GM18907 (cell line): ENCODE measurements around the gene FILIP1.
"Not testable (repeated sequence)": the region's sequence is repeated elsewhere in the genome, so short reads cannot be mapped to it uniquely, and the experiment has no call there.

Experiments used
- ATAC-seq: cut with Tn5 transposase; IDR thresholded peaks from one replicate; pipeline ENCODE4 v1.9.1; 2021; ENCODE audit warnings: mild to moderate bottlenecking, moderate library complexity; ENCODE audit not compliant: unreplicated experiment

Gene FILIP1

DNA sequence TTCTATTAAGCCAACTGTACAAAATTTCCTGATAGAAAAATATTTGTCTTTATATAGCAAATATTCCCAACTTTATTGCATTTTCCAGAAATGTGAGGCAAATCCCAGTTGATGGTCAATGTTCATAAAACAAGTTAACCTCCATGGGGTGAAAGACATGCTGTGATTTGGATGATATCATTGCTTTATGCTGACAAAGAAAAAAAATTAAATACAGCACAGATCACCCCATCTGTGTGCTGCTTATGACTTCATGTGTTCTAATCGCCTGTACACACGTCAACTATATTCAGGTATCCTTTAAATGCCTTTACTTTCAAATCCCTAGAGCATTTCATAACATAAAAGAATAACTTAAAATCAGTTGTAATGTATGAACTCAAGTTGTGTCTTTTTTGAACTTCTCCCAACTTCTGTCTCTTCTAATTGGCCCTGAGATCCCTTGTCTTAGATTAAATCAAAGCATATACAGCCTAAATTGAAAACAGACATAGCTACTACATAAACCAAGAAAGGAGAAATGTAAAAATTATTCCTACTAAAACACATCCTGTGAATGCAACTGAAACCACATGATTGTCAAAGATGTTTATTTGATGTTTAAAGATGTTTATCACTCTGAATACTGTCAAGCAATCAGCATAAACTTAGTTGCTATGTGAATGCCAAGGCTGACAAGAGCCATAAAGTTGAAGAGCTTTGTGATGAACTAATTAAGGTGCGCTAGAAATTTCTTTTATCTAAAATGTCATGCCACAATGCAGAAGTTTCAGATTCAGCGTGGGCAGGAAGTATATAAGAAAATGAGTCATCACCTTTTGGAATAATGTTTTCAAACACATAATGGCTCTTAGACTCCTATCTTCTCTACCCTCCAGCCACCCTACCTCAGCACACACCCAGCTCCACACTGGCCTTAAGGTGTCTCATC lies 68.7 kb downstream of the FILIP1 start:
- no peak for ATAC-seq

DNA sequence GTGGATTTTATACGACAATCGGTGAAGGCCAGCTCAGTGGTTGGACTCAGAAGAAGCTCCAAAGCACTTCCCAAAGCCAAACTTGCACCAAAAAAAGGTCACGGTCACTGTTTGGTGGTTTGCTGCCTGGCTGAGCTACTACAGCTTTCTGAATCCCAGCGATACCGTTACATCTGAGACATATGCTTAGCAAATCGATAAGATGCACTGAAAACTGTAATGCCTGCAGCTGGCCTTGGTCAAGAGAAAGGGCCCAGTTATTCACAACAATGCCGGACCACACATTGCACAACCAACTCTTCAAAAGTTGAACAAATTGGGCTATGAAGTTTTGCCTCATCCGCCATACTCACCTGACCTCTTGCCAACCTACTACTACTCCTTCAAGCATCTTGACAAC lies 70.2 kb downstream of the FILIP1 start:
- no peak for ATAC-seq

DNA sequence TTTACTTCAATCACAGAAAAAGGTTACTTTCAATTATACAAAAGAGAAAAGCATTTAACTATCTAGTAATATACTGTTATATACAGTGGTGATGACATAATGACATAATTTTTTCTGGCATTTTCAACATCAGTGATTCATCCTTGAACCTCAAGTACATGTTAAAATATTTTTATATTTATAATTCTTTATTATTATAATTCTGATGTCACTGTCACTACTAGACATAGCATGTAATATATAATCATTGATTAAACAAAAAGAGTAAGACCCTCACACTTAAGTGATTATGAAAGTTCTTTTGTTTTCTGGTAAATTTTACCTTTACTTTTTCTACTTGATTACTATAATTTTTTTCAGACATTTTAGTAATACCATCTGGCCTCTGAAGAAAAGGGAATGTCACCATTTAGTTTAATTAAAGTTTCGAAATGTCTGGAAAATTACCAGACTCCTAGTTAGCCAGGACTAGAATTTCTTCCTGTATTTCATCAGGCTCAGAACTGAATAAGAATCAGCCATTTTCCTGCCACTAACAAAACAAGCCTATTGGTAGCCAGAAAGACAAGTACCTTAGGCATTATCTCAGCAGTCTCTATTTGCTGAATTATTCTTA lies 71.5 kb downstream of the FILIP1 start:
- no peak for ATAC-seq

DNA sequence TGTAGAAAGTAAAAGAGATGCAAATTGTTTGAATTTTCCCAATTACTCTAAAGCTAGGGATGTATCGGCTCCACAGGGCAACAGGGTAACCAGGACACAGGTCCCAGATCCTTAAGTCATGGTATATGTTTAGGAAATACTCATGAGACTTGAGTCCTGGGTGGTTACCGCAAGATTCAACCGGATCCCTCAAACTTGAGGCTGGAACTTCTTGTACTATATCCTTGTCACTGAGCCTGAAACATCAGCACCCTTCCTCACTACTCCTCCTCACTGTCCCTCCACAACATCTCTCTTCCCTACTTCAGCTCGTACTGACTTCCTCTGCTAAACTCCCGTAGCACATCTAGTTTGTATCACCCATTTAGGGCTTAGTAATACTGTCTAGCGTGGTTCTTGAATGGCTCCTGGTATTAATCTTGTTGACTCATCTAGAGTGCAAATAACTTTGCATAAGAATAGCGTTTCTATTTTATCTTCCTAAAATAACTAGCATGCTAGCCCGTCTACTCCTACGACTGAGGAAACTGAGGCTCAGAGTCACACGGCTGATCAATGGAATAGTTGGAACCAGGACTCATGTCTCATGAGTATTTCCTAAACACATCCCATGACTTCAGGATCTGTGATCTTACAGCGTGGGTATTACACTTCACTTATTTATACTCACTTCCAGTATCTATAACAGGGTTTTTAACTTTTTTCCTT lies 72.1 kb downstream of the FILIP1 start:
- no peak for ATAC-seq

GRCh38 chr6:75419980-75420379 lies 73.6 kb downstream of the FILIP1 start:
- no peak for ATAC-seq

DNA sequence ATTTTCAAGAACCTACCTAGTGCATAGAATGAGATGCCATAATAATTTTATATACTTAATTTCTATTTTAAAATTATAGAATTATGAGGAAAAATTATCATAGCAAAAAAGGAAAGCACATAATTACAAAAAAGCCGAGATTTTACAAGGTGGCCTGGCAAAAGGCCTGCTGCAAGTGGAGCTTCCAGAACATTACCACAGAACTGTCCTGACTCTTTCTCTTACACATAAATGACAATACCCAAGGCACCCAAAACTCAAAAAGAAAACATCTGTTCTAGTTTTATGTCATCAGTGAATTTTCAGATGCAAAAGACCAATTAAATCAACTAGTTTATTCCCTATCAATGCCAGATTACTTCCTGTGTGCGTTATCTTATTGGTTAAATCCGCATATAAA lies 74.2 kb downstream of the FILIP1 start:
- ATAC-seq, result no peak

DNA sequence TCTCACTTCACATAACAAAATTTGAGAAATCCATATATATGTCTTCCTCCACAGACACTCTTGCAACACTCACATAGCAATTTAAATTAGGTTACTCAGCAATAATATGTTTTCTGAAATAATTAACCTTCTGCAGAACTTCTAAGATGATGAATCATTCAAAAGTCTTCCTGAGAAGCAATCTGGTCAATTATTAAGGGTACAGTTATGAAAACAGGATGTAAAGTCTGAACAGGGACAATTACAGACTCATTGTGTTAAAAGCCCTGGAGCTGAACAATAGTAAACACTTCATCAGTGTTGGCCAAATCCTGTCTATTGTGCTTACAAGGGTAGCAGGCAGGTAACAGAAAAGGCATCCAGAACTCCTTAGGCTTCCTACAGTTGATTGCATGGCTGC lies 75.4 kb downstream of the FILIP1 start:
- ATAC-seq, result peak; percentile 97

GRCh38 chr6:75416443-75416842 lies 77.2 kb downstream of the FILIP1 start:
- ATAC-seq, result no peak

DNA sequence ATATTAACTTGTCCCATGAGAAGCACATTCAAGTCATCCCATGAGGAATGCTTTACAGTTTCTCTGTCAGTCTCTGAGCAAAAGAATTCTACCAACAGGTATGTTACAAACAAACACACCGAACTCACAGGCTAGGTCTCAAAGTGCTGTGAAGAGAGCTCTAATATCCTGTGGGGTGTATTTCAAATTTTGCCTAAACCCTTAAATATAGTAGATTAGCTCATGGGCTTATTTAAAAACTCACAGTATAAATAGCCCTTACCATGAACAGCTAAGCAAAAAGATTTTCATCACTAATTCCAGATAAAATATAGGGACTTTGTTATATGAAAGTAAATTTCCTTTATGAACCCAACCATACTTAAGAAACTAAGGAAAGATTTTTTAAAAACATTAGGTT lies 77.8 kb downstream of the FILIP1 start:
- no peak for ATAC-seq

DNA sequence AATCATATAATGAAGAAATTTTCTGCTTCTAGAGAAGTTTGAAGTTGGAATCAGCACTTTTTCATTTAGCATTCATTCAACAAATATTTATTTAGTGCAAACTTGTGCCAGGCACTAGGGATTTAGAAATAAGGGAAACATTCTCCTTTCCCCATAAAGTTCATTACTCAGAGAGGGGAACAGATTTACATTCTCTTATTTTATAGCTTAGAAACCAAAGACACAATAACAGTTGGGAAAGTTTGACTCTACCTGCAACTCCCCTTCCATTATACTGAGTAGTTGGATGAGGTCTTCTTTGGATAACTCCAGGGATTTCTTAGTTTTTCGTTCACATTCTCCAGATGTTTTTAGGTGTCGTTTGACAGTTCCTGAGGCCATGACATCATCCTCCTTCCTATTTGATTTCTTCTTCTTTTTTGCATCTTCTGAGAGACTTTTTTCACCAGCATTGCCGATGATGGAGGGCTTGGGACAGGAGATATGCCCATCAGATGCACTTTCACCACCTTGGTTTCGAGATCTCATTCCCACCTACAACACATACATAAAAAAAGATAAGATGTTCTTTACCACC lies 79.1 kb downstream of the FILIP1 start:
- no peak for ATAC-seq

DNA sequence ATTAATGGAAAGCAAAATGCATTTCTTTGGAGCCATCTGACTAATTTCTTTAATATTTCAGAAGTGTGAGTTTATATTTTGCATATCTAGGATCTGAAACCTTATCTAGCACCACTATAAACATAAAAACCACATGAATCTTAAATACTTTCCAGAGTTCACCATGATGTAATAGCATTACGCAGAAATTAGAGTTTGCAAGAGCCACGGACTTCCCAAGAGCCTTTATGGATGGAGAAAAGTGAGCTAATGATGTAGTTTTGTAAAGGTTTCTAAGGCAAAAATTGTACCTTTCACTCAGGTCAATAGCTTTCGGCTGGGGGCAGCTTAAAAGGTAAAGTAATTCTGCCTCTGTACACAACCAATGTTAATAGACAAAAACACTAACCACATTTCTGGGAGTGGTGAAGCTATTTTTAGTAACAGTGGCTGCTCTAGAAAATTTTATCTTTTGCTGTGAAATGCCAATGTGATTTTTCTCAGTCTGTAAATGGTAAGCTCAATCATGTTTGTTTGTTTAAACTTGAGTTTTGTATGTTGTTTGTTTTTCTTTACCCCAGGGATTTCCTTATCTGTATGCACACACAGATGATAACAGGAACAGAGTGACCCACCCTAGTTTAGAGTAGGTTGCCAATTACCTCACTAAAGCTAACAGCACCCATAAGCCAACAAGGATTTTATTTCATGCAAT lies 80.5 kb downstream of the FILIP1 start:
- no peak for ATAC-seq

DNA sequence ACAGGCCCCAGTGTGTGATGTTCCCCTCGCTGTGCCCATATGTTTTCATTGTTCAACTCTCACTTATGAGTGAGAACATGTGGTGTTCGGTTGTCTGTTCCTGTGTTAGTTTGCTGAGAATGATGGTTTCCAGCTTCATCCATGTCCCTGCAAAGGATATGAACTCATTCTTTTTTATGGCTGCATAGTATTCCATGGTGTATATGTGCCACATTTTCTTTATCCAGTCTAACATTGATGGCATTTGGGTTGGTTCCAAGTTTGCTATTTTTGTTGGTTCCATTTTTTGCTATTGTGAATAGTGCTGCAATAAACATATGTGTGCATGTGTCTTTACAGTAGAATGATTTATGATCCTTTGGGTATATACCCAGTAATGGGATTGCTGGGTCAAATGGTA lies 83.0 kb downstream of the FILIP1 start:
- not testable (repeated sequence) for ATAC-seq

- ATAC-seq, result peak; percentile 94
Observed at GRCh38 chr6:75409928-75410327, 83.7 kb downstream of the FILIP1 start.

DNA sequence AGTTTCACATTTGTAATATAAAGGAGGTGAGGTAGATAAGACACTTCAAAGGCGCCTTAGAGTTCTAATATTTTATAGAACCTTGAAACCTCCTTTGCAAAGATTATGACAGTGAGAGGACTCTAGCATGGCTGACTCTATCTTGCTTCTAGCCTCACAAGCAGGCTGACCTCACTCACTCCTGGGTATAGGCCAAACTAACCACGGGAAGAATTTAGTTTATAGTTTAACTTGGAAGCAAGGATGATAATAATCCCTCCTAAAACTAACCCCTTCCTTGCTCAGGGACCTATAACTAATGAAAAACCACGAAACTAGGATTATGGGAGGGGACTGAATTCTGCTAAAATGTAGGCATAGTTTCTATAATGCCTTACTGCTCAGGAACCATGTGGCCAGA lies 84.3 kb downstream of the FILIP1 start:
- ATAC-seq, result peak; percentile 17

DNA sequence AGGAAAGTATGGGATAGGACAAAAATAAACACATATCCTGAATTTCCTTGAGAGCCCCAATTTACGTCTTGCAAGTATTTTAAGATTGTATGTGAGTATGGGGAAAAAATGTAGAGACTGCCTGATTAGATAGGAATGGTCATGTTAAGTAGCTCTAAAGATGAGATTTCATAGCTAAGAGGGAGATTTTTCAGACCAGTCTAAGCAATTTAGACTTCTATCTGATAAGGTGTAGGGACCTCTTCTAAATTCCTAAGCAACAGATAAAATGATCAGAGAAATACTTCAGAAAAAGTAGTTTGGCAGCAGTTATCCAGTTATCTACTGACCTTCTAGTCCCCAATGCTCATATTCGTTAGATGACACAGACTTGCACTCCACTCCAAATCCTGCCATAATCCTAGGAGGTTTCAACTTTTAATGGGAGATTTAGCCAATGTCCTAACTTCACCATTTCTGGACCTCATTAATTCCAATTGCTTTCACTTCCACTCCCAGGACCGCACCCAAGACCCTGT lies 90.0 kb downstream of the FILIP1 start:
- ATAC-seq, result no peak

DNA sequence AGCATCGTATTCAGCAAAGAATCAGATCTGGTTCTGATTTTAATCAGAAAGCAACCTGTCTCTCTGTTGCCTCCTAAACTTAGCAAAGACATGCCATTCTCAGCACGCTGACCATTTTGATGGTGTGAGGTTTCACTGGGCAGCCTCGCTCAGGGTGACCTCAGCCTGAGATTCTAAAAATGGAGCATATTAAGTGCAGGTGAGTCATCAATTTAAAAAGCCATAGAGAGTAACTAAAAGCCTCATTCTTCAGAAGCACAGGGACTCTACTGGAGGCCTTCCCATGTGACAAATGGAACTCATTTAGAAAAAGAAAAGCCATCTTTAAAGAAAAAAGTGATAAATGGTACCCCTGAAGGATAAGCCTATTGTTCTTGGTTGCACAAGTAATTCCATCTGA lies 91.3 kb downstream of the FILIP1 start:
- no peak for ATAC-seq

DNA sequence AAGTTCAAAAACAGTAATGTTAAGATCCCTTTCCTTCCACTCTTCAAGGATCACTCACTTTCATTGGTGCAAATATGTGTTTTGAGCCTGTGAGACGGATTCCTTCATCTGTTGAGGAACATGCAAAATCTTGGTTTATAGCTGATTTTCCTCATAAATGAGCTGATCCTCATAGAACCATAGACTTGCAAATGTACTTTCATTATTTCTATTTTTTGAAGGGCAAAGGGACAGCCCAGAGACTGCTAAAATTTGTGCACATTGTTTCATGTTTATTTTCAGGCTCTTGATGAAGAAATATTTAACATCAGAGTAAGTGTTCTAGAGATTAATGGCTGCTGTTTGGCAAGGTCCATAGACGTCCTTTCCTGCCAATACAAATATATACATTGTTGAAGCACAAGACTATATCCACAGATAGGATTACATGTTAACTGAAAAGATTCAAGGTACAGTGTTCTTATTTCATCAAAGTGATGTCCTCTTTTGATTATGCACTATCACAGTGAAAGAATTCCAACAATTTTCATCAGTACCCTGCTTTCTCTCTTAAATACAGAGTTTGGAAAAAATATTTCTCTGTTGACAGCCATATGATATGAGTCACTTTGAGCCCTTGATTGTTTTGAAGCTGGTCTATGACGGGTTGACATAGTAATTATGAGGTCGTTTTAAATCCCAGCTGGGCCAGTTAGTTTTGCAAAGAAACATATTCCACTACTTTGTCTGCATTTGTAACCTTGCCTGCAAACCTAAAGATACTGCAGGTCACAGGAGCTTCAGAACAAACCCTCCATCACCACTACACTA lies 95.7 kb downstream of the FILIP1 start:
- no peak for ATAC-seq

- ATAC-seq, result no peak
Observed at GRCh38 chr6:75397171-75397570, 96.4 kb downstream of the FILIP1 start.

- no peak for ATAC-seq
Observed at GRCh38 chr6:75396005-75396800, 97.4 kb downstream of the FILIP1 start.
